Midbrain (tissue), 1 donor: ENCODE data around the gene RHOJ.
"Not testable (repeated sequence)": the region's sequence is repeated elsewhere in the genome, so short reads cannot be mapped to it uniquely, and the experiment has no call there.

ENCODE experiments used
- DNase-seq: peaks from one replicate; lab custom pipeline; 2025; lab: John Stamatoyannopoulos, UW

Gene RHOJ

DNA sequence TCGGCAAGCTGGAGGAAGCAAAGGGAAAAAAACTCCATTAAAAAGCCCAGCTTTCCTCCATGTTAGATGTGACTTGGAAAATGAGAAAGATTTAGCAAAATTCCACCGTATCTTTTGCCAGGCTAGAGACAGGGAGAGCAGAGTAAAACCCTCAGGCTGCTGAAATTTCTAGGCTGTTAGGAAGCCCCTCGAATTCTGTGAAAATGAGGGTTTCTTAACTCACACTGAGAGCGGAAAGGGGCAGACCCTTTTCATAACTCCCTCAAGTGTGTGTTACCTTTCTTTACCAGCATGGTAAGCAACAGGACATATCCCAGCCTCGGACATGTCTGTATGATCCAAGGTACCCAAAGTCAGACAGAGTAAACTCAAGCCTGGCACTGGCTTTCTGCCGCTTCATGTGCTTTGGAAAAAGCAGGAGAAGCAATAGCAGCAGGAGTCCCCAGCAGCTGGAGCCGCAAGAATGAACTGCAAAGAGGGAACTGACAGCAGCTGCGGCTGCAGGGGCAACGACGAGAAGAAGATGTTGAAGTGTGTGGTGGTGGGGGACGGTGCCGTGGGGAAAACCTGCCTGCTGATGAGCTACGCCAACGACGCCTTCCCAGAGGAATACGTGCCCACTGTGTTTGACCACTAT lies at the start of gene RHOJ:
RHOJ (plus strand) TSS at position 37 of the 637 bp plus-strand sequence; CDS start at position 464, 427 bp downstream.
- peak; percentile 21 for DNase-seq

DNA sequence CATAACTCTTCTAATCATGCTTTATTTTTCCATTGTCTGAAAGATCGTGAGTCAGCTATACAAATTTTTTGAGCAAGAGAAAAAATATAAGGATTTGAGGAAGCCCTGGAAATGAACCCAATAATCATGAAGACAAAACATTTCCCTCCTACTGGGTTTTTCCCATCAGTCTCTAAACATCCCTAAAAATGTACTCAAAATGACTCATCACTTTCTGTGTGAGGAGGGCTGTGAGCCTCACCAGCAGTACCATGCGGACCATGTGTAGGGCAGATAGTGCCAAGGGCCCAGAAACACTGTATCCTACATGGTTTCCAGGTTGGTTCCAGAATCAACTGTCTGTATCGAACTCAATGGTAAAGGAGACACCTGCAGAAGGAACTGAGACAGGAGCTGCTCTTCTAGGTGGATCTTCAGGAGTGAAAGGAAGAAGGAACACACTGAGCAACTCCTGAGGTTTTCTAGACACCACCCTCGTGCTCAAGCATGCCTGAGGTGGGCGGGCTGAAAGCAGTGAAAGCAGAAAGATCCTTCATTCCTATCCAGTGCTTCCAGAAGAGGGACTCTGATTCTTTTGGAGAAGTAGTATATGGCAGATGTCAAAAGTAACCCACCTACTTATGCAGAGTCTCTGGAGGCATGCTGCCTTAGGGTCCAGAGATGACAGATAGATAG lies 48.6 kb upstream of the RHOJ start:
- DNase-seq, result no peak

DNA sequence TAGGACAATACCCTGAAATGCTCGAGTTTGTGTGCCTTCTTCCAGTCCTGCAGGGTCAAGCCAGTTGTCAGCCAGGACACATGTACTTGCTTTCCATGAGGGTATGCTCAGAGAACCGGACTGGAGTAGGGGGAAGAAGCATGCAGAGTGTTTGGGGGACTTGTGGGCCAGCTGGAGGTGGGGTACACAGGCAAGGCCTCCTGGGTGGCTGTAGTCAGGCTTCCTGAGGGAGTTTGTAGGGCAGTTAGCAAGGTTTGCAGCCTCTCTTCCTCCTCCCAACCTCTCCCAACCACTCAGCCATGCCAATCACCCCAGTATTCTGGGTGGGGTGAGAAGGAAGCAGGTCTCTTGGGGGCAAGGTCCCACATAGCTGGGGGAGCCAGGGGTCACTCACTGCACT lies 47.0 kb upstream of the RHOJ start:
- DNase-seq, result no peak

DNA sequence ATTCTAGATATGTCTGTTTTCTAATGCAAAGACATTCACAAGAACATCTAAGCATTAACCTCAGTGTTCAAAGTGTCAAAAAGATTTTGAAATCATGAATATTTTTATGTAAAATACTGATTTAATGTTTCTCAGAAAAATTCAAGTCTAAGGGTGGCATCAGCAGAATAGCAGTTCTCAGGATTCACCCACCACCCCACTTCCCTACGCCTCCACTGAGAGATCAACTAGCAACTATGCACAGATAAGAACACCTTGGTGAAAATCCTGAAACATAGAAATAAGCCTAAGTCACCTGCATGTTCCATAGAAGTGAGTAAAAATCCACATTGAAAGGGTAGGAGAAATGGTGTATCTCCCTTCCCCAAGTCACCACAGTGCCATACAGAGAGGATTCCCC lies 40.9 kb upstream of the RHOJ start:
- no peak for DNase-seq

DNA sequence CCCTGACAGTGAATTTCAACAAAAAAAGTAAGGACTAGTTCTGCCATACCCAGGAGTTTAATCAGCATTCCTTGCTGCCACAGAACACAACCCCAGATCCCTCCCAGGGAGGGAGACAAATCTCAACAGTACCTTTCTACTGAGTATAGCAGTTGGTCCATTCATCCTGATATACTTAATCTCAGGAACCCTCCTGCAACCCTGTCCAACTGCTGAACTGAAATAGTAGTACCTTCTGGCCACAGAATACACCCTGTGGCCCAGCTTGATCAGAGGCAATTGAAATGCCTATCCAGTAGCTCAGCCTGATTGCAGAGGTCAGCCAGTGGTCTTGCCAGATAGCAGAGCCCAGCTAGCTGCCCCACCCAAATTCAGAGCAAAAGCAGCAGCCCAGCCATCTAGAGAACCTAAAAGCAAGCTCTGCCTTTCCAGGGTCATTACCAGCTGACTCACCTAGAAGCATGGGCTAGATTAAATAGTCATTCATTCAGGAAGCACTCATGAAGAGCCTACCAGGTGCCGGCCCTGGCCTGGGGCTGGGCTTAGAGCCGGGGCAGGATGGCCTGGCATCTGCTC lies 40.0 kb upstream of the RHOJ start:
- DNase-seq, result no peak

DNA sequence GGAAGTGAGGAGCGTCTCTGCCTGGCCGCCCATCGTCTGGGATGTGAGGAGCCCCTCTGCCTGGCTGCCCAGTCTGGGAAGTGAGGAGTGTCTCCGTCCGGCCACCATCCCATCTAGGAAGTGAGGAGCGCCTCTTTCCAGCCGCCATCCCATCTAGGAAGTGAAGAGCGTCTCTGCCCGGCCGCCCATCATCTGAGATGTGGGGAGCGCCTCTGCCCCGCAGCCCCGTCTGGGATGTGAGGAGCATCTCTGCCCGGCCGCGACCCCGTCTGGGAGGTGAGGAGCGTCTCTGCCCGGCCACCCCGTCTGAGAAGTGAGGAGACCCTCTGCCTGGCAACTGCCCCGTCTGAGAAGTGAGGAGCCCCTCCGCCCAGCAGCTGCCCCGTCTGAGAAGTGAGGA lies 39.0 kb upstream of the RHOJ start:
- DNase-seq, result not testable (repeated sequence)

DNA sequence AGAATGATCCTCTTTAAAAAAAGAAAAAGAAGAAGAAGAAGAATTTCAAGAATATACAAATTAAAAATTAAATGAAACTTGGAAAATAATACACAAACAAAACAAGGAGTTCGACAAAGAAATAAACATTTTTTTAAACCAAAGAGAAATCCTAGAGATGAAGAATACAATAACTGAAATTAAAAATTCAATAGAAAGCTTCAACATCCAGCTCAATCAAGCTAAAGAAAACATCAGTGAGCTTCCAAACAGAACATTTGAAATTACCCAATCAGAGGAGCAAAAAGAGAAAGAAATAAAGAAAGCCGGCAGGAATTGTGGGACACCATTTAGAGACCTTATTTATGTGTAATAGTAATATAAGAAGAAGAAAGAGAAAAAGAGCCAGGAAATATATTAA lies 37.2 kb upstream of the RHOJ start:
- no peak for DNase-seq

DNA sequence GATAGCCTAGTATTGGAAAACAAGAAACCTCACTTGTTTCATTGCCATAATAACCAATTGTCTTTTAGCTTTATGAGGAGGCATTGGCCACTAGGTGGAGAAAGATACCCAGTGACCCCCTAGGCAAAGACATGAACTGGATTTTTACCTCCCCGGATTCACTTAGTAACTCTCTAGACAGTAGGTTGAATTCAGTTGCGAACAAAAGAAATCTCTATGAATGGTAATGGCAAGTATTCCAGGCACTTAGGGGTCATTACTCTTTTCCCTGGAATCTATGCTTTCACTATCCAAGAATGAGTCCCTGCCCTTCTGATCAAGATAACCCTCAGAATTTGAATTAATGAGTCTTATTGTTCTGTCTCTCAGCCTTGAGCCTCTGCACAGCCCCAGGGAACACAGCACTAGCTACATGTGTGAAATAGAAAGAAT lies 29.5 kb upstream of the RHOJ start:
- peak; percentile 38 for DNase-seq

DNA sequence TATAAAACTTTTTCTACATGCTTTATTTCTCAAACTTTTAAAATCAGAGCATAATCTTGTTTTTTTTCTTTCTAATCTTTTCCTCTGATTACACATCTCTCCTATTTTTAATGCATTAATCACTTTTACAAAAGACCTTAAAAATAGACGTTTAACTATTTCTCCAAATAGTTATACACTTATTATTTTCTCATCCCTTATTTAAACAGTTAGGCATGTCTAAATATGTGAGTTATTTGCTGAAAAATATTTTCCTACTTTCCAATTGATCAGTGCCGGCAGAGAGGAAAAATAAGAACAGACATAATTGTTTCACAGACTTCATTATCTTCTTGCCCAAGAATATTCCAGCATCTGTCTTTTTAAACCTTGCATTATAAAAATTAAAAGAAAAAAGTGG lies 28.7 kb upstream of the RHOJ start:
- no peak for DNase-seq

DNA sequence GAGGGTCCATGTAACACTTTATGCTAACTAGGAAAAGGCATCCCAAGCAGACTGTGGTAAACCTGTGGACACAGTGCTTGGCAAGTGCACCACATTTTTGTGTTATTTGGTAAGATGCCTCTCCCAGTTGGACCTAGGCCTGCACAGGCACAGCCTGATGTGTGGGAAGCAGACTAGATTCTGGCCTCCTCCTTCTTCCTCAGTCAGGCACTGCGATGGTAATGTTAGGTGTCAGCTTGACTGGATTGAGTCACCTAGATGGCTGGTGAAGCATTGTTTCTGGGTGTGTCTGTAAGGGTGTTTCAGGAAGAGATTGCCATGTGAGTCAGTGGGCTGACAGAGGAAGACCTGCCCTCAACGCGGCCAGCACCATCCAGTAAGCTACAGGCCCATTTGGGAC lies 25.3 kb upstream of the RHOJ start:
- no peak for DNase-seq

DNA sequence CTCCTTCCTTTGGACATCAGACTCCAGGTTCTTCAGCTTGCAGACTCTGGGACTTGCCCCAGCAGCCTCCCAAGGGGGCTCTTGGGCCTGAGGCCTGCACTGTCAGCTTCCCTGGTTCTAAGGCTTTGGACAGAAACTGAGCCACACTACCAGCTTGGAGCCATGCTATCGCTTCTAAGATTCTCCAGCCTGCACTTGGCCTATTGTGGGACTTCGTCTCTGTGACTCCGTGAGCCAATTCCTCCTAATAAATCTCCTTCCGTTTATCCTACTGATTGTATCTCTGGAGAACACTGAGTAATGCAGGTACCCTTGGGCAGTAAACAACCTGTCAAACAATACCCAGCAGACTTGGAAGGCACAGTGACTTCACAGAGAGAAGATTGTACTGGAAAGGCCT lies 24.9 kb upstream of the RHOJ start:
- no peak for DNase-seq

DNA sequence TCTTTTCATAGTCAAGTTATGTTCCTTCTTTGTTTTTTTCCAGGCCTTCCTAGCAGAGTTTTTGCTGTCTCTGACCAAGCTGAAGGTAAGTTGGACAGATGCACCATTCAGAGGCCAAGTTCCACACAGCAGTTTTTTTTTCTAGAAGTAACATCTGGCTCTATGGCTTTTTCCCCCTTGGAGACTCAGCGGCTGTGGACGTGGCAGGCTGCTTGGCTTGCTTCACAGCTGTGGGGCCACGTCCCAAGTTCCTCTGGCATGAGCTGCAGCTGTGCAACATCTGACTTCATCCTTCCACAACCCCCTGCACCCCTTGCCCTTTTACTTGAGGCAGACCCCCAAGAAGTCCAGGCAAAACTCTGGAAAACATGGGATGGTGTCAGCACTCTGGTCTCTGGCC lies 24.2 kb upstream of the RHOJ start:
- DNase-seq, result no peak

DNA sequence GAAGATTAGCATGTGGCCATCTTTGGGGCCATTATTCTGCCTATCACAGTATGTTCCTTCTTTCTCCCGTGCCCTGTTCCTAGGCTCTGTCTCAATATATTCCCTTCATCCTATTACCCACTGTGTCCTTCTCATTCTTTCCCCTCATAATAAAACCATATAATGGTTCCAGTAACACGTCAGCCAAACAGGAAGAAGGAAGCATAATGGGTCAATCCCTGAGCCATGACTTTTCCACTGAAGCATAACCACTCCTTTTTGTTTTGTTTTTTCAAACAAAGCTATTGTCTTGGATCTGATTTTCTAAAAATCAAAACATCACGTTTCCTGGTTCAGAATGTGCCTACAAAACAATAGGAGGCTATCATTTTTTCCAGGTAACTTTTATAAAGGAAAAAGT lies 21.3 kb upstream of the RHOJ start:
- DNase-seq, result no peak

DNA sequence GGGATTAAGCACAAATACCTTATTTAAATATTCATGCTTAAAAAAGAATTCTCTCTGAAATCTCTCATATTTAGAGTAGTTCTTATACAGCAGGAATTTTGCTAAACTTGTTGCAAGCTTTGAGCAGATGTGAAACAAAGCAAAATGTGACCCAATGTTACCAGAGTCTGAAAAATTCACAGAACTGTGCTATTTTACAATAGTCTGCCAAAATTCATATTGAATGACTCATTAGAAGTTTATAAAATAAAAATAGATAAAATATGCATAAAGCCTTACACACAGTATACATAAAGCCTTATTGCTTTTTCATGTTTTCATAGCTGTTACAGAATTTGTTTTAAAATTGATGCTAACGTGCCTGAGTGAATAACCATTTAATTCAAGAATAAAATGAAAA lies 17.8 kb upstream of the RHOJ start:
- DNase-seq, result no peak

DNA sequence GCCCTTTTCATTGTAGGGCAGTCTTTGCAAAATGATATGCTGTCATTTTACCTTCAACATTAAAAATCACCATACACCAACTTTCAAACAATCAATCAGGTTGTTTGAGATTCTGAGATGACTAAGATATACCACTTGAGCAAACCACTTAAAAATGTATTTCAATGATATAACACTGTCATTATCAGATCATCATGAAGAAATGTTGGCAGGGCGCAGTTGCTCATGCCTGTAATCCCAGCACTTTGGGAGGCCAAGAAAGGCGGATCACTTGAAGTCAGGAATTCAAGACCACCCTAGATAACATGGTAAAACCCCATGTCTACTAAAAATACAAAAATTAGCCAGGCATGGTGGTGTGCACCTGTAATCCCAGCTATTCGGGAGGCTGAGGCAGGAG lies 13.0 kb upstream of the RHOJ start:
- DNase-seq, result no peak

DNA sequence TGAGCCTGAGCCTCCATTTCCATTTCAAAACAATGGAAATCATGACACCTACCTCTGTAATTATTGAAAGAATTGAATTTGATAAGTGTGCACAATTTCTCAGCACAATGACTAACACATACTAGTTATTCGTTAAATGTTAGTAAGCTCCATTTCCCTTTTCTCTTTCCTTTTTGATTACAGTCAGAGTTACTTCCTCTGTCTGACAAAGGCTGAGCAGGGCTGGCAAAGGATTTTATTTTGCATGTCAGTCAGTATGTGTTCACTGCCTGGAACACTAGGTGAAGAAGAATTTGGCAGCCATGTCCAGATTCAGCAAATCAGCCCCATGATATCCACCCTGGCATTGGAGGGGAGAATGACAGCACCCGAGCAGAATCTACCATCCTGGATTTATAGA lies 12.2 kb upstream of the RHOJ start:
- no peak for DNase-seq

DNA sequence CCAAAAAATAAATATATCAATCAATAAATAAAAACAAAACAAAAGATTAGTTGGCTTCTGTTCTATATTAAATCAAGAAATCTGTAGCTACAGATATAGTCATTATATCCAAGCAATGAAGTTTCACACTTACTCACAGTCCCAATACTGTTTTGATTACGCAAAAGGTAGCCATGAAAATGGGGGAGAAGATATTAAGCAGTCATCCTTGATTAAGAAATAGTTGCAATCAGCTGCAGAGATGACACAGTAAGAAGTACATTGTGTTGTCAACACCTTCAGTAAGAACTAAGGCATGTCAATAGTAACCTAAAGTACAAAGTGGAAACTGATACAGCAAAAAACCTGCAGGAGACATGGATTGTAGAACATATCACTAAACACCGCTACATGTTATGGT lies 11.0 kb upstream of the RHOJ start:
- DNase-seq, result no peak

DNA sequence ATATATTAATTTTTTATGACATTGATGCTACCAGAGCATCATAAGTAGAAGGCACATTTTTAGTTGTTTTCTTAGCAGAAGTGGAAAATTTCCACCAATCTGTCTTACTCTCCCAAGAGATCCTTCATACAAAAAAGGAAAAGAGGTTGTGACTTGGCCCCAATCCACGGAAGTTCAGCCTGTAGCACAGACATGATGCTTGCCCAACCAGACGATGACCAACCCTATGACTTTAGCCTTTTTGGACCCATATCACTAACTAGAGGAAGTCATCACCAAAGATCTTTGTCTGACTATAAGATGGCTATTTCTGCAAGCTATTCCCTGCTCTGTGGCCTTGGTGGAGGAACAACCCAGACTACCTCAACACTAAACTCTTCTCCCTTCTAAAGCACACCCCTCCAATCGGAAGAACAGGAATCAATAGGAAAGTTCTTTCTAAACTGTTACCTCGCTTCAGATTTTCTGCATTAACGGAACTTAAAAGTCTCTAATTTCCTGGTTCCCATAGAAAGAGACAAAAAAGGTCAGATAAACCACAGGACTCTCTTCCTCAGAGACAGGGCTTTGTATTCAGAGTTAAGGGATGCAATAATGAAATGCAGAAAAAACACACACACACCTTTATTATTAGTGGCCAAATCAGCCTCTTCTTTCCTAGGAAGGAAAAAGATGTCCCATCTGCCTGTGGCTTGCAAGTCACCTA lies 4.1 kb upstream of the RHOJ start:
- no peak for DNase-seq

DNA sequence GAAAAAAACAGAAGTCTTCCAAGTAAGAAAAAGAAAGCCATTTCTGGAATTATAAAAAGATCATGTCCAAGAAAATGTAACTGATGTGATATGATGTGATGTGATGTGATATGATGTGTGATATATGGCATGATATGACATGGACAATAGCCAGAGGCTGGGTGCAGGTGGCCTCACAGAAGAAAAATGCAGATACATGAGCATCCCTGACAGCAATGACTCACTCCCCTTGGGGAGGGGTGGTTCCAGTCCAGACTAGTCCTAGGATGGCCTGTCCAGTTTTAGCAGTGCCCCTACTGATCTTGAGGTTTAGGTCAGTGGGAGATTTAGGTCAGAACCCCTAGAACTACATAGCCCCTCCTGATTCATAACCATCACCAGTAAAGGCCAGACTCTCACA lies 3.5 kb upstream of the RHOJ start:
- DNase-seq, result no peak

DNA sequence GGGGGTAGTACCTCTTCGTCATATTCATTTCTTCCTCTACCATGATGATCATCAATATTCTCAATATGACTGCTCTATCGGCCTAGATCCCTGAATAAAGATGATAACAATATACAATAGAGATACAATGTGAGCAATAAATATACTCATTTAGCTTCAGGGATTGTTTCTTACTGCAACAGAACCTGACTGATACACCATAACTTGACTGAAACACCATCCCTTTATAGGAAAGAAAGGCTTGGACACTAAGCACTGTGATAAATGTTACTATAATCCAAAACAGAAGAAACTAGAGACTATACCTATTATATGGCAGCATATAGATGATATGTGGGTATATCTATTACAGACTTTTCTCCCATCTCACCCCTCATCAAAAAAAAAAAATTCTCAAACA lies 1.2 kb upstream of the RHOJ start:
- DNase-seq, result no peak

DNA sequence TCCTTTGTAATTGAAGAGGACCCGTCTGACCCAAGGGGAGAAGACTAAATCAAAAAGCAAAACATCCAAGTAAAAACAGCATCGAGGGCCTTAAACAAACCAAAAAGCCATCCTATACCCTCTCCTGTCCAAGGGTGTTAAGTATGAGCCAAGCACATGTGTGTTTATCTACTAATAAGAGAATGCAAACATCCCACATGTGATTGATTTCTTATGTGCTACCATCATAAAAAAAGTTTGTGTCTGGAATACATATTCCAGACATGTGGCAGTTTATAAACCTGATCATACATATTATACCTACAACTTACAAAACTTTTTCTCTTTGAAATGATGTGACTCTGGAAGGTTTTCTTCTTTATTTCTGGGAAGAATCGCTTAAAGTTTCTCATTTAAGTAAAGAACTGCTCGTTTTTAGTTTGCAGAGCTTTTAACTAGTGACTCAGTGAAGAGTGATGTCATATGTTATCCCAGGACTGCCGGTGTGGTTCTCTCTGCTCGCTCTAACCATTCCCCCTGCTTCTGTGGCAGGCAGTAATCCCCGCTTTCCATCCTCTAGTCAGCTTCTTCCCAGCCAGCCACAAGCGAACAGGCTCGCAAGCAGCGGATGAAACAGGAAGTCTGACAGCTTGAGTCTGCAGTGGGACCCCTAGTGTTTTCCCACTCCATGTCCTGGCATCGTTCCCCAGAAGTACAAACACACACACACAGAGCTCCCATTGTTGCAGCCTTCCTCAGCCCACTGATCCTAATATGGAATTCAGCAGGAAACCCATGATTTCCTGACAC lies 431 bp upstream of the RHOJ start:
- peak; percentile 64 for DNase-seq

DNA sequence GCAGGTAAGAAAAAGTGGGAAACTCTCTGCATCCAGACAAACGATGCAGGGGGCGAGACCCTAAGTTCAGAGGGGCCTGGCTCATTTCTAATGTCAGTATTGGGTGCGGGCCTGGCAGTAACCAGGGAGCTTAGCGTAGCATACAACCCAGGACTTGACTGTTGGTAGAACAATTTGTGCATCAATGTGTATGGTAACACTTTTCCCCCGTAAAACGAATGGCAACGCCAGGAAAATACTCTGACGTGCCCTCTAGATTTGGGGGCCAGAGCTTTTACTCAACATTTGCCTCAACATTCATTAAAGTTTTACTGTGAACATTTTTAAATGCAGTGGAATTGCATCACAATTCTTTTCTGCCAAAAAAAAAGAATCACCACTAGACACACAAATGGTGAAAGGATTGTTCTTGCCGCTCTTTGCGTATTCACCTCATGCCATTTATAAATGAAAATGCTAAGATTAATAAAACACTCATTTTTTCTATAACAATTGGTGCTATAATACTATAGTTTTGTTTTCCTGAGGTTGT lies 867 bp downstream of the RHOJ start:
- DNase-seq, result no peak
